ENCODE data around the gene PPP1R7.

The PPP1R7 gene

GRCh38 chr2:241140445-241140840, 9.8 kb upstream of the PPP1R7 start:
- Mint-ChIP-seq H3K27ac (no peak overlapping the region), H3K4me3 (no peak overlapping the region), H3K4me1 (ENCODE audit: low read depth) (peaks cover 6% of the 10 kb centered on the region), H3K9me3 (no peaks in the 10 kb centered on the region), H3K36me3 (ENCODE audit: low read depth) (peaks cover 56% of the 10 kb centered on the region), H3K27me3 (no peaks in the 10 kb centered on the region)
- intact Hi-C loops (cut with micrococcal nuclease), result no loop called here

- peaks cover 8% of the 10 kb centered on the region for H3K4me1 Mint-ChIP-seq (ENCODE audit: low read depth)
- no peak overlapping the region for H3K4me3 Mint-ChIP-seq
- H3K9me3 Mint-ChIP-seq, result no peaks in the 10 kb centered on the region
- intact Hi-C loops (cut with micrococcal nuclease), result no loop called here
- H3K36me3 Mint-ChIP-seq (ENCODE audit: low read depth), result peaks cover 48% of the 10 kb centered on the region
- no peaks in the 10 kb centered on the region for H3K27me3 Mint-ChIP-seq
- H3K27ac Mint-ChIP-seq, result no peak overlapping the region
These were observed 9.0 kb upstream of the PPP1R7 start for GRCh38 chr2:241141214-241141770.

DNA sequence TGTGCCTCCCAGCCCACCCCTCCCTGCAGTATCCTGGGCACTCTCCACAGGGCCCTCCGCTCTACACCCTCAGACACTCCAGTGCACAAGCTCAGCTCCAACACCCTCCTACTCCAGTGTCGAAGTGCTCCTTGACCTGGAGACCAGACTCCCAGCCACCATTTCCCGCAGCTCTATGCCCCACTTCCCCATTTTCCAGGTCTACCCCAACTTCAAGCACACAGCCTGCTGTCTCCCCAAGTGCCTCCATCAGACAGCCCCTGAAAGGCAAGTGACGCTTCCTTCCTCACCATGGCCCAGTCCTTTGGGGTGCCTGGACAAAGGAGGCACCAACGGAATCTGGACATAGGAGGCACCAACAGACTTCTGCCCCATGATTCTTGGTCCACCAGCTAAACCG, 8.2 kb upstream of the PPP1R7 start:
- no peak overlapping the region for H3K4me3 Mint-ChIP-seq
- H3K9me3 Mint-ChIP-seq, result no peaks in the 10 kb centered on the region
- H3K27me3 Mint-ChIP-seq, result no peaks in the 10 kb centered on the region
- H3K36me3 Mint-ChIP-seq (ENCODE audit: low read depth), result peaks cover 40% of the 10 kb centered on the region
- H3K27ac Mint-ChIP-seq, result no peak overlapping the region
- peaks cover 11% of the 10 kb centered on the region for H3K4me1 Mint-ChIP-seq (ENCODE audit: low read depth)
- intact Hi-C loops (cut with micrococcal nuclease), result no loop called here

DNA sequence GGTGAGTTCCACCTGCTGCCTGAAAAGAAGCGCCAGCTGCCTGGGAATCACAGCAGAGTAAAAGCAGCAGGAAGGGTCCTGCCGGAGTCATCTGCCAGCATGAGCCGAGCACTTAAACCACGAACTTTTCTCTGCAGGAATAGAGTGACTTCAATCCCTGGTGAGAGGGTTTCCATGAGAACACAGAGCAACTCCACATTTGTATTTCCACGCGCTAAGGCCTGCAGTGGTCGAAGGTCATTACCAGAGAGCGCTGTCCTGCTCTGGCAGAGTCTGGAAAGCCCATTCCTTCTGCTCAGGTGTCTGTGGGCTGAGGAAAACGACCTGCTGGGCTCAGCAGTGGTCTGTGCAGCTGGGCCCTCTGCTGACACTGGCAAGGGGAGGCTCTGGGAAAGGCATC, 7.7 kb upstream of the PPP1R7 start:
- Mint-ChIP-seq H3K4me3 (no peak overlapping the region), H3K36me3 (ENCODE audit: low read depth) (peaks cover 37% of the 10 kb centered on the region), H3K9me3 (no peaks in the 10 kb centered on the region), H3K27me3 (no peaks in the 10 kb centered on the region), H3K4me1 (ENCODE audit: low read depth) (peaks cover 11% of the 10 kb centered on the region), H3K27ac (no peak overlapping the region)
- intact Hi-C loops (cut with micrococcal nuclease), result no loop called here

DNA sequence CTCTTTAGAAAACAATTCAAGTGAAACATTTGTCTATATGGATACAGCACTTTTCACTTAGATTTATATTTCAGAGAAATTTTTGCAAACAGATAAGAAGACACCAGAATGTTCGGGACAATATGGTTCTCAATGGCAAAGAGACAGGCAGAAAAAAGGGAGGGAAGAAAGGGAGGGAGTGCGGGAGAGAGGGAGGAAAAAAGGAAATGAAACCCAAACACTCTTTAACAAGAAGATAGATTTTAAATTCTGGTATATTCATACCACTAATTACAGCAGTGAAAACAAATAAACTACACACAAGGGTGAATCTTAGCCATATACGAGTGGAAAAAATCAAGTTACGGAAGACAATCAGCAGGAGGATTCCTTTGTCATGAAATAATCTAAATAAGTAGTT, 4.0 kb upstream of the PPP1R7 start:
- H3K27me3 Mint-ChIP-seq, result peaks cover 8% of the 10 kb centered on the region
- H3K36me3 Mint-ChIP-seq (ENCODE audit: low read depth), result peaks cover 28% of the 10 kb centered on the region
- intact Hi-C loops (cut with micrococcal nuclease), result loop anchor here (5.0 kb wide), 1 partner anchor 44 kb away; the partner anchor contains the start of gene MTERF4
- peaks cover 29% of the 10 kb centered on the region for H3K4me1 Mint-ChIP-seq (ENCODE audit: low read depth)
- no peak overlapping the region for H3K27ac Mint-ChIP-seq
- no peaks in the 10 kb centered on the region for H3K9me3 Mint-ChIP-seq
- no peak overlapping the region for H3K4me3 Mint-ChIP-seq

- H3K4me1 Mint-ChIP-seq (ENCODE audit: low read depth), result peaks cover 34% of the 10 kb centered on the region
- H3K36me3 Mint-ChIP-seq (ENCODE audit: low read depth), result peaks cover 19% of the 10 kb centered on the region
- H3K9me3 Mint-ChIP-seq, result no peaks in the 10 kb centered on the region
- H3K4me3 Mint-ChIP-seq, result no peak overlapping the region
- intact Hi-C loops (cut with micrococcal nuclease), result loop anchor here (5.0 kb wide), 1 partner anchor 45 kb away; the partner anchor contains the start of gene MTERF4
- H3K27me3 Mint-ChIP-seq, result peaks cover 8% of the 10 kb centered on the region
- H3K27ac Mint-ChIP-seq, result no peak overlapping the region
These were observed 2.9 kb upstream of the PPP1R7 start for GRCh38 chr2:241147336-241147735.

GRCh38 chr2:241148239-241148638, 2.0 kb upstream of the PPP1R7 start:
- Mint-ChIP-seq H3K4me3 (peak overlapping the region; percentile 85), H3K9me3 (no peaks in the 10 kb centered on the region), H3K27me3 (peaks cover 8% of the 10 kb centered on the region), H3K4me1 (ENCODE audit: low read depth) (peaks cover 41% of the 10 kb centered on the region), H3K36me3 (ENCODE audit: low read depth) (peaks cover 22% of the 10 kb centered on the region), H3K27ac (no peak overlapping the region)
- intact Hi-C loops (cut with micrococcal nuclease), result loop anchor here (5.0 kb wide), 1 partner anchor 46 kb away; the partner anchor contains the start of gene MTERF4

GRCh38 chr2:241148891-241149674, 1.2 kb upstream of the PPP1R7 start, which contains the start of gene PASK:
TSS of gene PASK (minus strand) at chr2:241149472. CDS start at chr2:241143032, 6,440 bp downstream.
- Mint-ChIP-seq H3K4me1 (ENCODE audit: low read depth) (peaks cover 46% of the 10 kb centered on the region), H3K4me3 (peak within 1 kb of the TSS; percentile 85), H3K36me3 (ENCODE audit: low read depth) (peaks cover 28% of the 10 kb centered on the region), H3K27ac (peak within 1 kb of the TSS; percentile 83), H3K27me3 (peaks cover 8% of the 10 kb centered on the region), H3K9me3 (no peaks in the 10 kb centered on the region)
- intact Hi-C loops (cut with micrococcal nuclease), result loop anchor here (5.0 kb wide), 1 partner anchor 47 kb away; the partner anchor contains the start of gene MTERF4

- peaks cover 46% of the 10 kb centered on the region for H3K4me1 Mint-ChIP-seq (ENCODE audit: low read depth)
- H3K36me3 Mint-ChIP-seq (ENCODE audit: low read depth), result peaks cover 32% of the 10 kb centered on the region
These were observed 667 bp upstream of the PPP1R7 start for GRCh38 chr2:241149675-241149924.

GRCh38 chr2:241150660-241151530, 628 bp downstream of the PPP1R7 start:
- intact Hi-C loops (cut with micrococcal nuclease), result loop anchor here (5.0 kb wide), 1 partner anchor 361 kb away; no protein-coding TSS in a partner anchor

More at GRCh38 chr2:241149675-241149924, 667 bp upstream of the PPP1R7 start:
- H3K9me3 Mint-ChIP-seq, result no peaks in the 10 kb centered on the region
- H3K27me3 Mint-ChIP-seq, result peaks cover 8% of the 10 kb centered on the region
- intact Hi-C loops (cut with micrococcal nuclease), result loop anchor here (5.0 kb wide), 1 partner anchor 47 kb away; the partner anchor contains the start of gene MTERF4
- peak overlapping the region; percentile 83 for H3K27ac Mint-ChIP-seq
- H3K4me3 Mint-ChIP-seq, result peak overlapping the region; percentile 85

DNA sequence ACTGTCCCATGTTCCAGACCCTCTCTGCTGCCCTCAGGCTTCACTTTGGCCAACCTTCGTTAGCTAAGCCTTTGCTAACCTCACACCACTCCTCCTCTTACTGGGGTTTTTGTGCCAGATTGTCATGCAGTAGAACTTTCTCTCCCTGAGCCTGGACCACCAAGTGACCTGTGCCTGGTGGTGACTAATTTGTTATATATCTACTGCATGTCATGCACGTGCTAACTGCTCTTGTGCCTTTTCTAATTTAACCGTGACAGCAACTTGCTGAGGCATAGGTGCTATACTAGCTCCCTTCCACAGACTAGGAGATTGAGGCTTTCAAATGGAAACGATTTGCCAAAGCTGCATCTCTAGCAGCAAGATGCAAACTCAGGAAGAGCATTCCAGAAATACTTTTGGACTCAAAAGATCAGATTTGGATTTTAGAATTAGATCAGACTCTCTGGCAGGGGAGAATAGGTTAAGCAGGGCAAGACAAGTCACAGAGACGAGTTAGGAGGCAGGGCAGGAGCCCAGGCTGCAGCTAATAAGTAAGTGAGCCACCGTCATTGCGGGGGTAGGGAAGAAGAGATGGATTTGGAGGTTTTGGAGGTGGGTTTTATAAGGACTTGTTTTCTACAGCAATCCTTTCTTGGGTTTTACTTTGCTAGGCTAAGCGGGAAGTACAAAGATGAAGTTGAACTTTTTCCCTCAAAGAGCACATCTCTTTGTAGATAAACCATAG, 1.8 kb downstream of the PPP1R7 start:
- intact Hi-C loops (cut with micrococcal nuclease), result loop anchor here (5.0 kb wide), 1 partner anchor 360 kb away; no protein-coding TSS in a partner anchor

More at GRCh38 chr2:241150660-241151530, 628 bp downstream of the PPP1R7 start:
- Mint-ChIP-seq H3K36me3 (ENCODE audit: low read depth) (peaks cover 39% of the 10 kb centered on the region), H3K27ac (peak overlapping the region; percentile 83), H3K4me1 (ENCODE audit: low read depth) (peaks cover 56% of the 10 kb centered on the region), H3K4me3 (peak overlapping the region; percentile 85), H3K9me3 (no peaks in the 10 kb centered on the region), H3K27me3 (peaks cover 8% of the 10 kb centered on the region)

DNA sequence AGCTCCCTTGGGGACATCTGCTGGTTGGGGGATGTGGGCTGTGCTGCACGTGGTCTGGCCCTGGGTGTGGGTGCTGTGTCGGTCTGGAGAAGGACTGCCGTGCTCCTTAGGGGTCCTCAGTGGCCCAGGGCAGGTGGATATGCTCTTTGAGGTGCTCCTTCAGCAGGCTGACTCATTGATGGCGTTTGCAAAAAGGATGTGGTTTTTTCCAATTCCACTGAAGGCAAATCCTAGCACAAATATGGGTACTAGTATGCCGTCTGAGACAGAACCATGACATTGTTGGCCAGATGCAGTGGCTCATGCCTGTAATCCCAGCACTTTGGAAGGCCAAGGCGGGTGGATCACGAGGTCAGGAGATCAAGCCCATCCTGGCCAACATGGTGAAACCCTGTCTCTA, 3.3 kb downstream of the PPP1R7 start:
- H3K9me3 Mint-ChIP-seq, result no peaks in the 10 kb centered on the region
- intact Hi-C loops (cut with micrococcal nuclease), result loop anchor here (5.0 kb wide), 1 partner anchor 359 kb away; no protein-coding TSS in a partner anchor
- H3K4me1 Mint-ChIP-seq (ENCODE audit: low read depth), result peaks cover 69% of the 10 kb centered on the region
- H3K36me3 Mint-ChIP-seq (ENCODE audit: low read depth), result peaks cover 54% of the 10 kb centered on the region
- H3K4me3 Mint-ChIP-seq, result no peak overlapping the region
- H3K27me3 Mint-ChIP-seq, result peaks cover under 1% of the 10 kb centered on the region
- peak overlapping the region; percentile 67 for H3K27ac Mint-ChIP-seq

More for the DNA sequence above, 1.8 kb downstream of the PPP1R7 start:
- Mint-ChIP-seq H3K36me3 (ENCODE audit: low read depth) (peaks cover 39% of the 10 kb centered on the region), H3K4me3 (peak overlapping the region; percentile 85), H3K27me3 (peaks cover 8% of the 10 kb centered on the region), H3K9me3 (no peaks in the 10 kb centered on the region), H3K4me1 (ENCODE audit: low read depth) (peaks cover 63% of the 10 kb centered on the region), H3K27ac (no peak overlapping the region)

DNA sequence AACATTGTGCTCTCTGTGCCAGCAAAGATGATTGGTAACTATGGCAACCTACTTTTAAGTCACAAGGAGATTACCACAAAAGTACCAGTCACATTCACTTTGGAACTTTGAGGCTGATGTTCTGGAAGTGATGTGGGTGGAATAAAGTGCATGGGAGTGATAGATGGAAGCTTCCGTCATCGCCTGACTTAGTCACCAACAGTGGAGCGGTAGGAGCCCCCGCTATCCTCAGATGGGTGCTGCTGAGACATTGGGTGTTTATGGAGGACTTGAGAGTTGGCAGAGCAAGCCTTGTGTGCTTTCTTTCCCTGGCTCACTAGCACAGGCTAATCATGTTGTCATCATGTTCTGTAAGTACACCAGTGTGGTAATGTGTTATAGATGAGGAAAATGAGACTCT, 4.6 kb downstream of the PPP1R7 start:
- intact Hi-C loops (cut with micrococcal nuclease), result loop anchor here (5.0 kb wide), 1 partner anchor 357 kb away; no protein-coding TSS in a partner anchor
- H3K27me3 Mint-ChIP-seq, result no peaks in the 10 kb centered on the region
- H3K4me1 Mint-ChIP-seq (ENCODE audit: low read depth), result peaks cover 72% of the 10 kb centered on the region
- peaks cover 60% of the 10 kb centered on the region for H3K36me3 Mint-ChIP-seq (ENCODE audit: low read depth)
- no peak overlapping the region for H3K27ac Mint-ChIP-seq
- H3K4me3 Mint-ChIP-seq, result no peak overlapping the region
- no peaks in the 10 kb centered on the region for H3K9me3 Mint-ChIP-seq
